Smooth muscle cell (in vitro differentiated cells): ENCODE measurements around the gene NUP188. TPM values are rescaled to one million over a fixed set of nuclear protein-coding genes. Genes with fewer than 3 reads are reported as not detected.
A peak's percentile ranks its signal among the peaks of the same experiment; 100 is the strongest.

Experiments used
- DNase-seq: peaks from one replicate; lab custom pipeline; 2025; ENCODE audit not compliant: unreplicated experiment; lab: John Stamatoyannopoulos, UW
- H2AFZ ChIP-seq: fragments of 200-600 bp; sonication (generic); 2 replicates; pipeline ENCODE4 v1.6.0; 2016; ENCODE audit warnings: antibody characterized with exemption, low read depth, mild to moderate bottlenecking
- H3F3A ChIP-seq: fragments of 200-600 bp; sonication (generic); 2 replicates; pipeline ENCODE4 v1.6.0; 2017; ENCODE audit warnings: antibody characterized with exemption, low read depth
- H3K27ac ChIP-seq: fragments of 200-600 bp; sonication (generic); 2 replicates; pipeline ENCODE4 v1.5.1; 2016; ENCODE audit warnings: low read depth, mild to moderate bottlenecking
- H3K27me3 ChIP-seq: fragments of 200-600 bp; sonication (generic); 2 replicates; pipeline ENCODE4 v1.6.1; 2016; ENCODE audit warnings: low read depth, mild to moderate bottlenecking
- H3K36me3 ChIP-seq: fragments of 200-600 bp; sonication (generic); 2 replicates; pipeline ENCODE4 v1.5.1; 2016; ENCODE audit warnings: low read depth
- H3K4me1 ChIP-seq: fragments of 200-600 bp; sonication (generic); 2 replicates; pipeline ENCODE4 v1.5.1; 2016; ENCODE audit warnings: low read depth
- H3K4me2 ChIP-seq: fragments of 200-600 bp; sonication (generic); 2 replicates; pipeline ENCODE4 v1.6.0; 2016; ENCODE audit warnings: mild to moderate bottlenecking
- H3K4me3 ChIP-seq: fragments of 200-600 bp; sonication (generic); 2 replicates; pipeline ENCODE4 v1.5.1; 2016; ENCODE audit warnings: mild to moderate bottlenecking
- H3K79me2 ChIP-seq: fragments of 200-600 bp; sonication (generic); 2 replicates; pipeline ENCODE4 v1.6.0; 2016; ENCODE audit warnings: low read depth, mild to moderate bottlenecking
- H3K9ac ChIP-seq: fragments of 200-600 bp; sonication (generic); 2 replicates; pipeline ENCODE4 v1.6.0; 2016; ENCODE audit warnings: low read depth
- H3K9me3 ChIP-seq: fragments of 200-600 bp; sonication (generic); replicated peaks from 2 replicates; pipeline ENCODE4 v1.5.1; 2016; ENCODE audit warnings: low read depth
- H4K20me1 ChIP-seq: fragments of 200-600 bp; sonication (generic); 2 replicates; pipeline ENCODE4 v1.6.0; 2016; ENCODE audit warnings: low read depth
- CTCF ChIP-seq: fragments of 200-600 bp; sonication (generic); IDR thresholded peaks from 2 replicates; pipeline ENCODE4 v1.5.1; 2017; ENCODE audit warnings: borderline replicate concordance, mild to moderate bottlenecking, antibody characterized with exemption; ENCODE audit not compliant: insufficient read depth, poor library complexity, severe bottlenecking
- WGBS: methylation state at CpG from one replicate; pipeline ENCODE4 v1.1.7; 2016; ENCODE audit warnings: low lambda C conversion rate; 5-methylcytosine and 5-hydroxymethylcytosine counted together
- polyA plus RNA-seq: library from polyadenylated mRNA; unstranded; fragments of >200 nt; fragmentation: Nextera tagmentation; extraction: Ambion mirVana; gene quantifications from 2 replicates; pipeline ENCODE4 v1.2.1, GENCODE V29; 2016
- total RNA-seq: library from RNA; depleted of rRNA; stranded (reverse); fragments of >200 nt; gene quantifications from 2 replicates; pipeline ENCODE4 v1.2.3, GENCODE V29; 2014

Gene NUP188
- total and polyA plus RNA-seq, 2 experiments from 2014 or later = 31.9 to 45.8 TPM

- Histone ChIP-seq H4K20me1 (no peaks in the 10 kb centered on the region), H2AFZ (no peak overlapping the region), H3K36me3 (peaks cover 28% of the 10 kb centered on the region), H3K79me2 (no peaks in the 10 kb centered on the region), H3K4me1 (no peaks in the 10 kb centered on the region), H3F3A (no peaks in the 10 kb centered on the region), H3K27me3 (no peaks in the 10 kb centered on the region), H3K9me3 (no peaks in the 10 kb centered on the region), H3K27ac (no peak overlapping the region), H3K9ac (no peak overlapping the region), H3K4me2 (no peak overlapping the region), H3K4me3 (no peak overlapping the region)
- no peak for DNase-seq
- 91% methylated on average over 5 of the region's 5 CpGs for WGBS
- no peak for TF ChIP-seq CTCF
These were observed 39.2 kb downstream of the NUP188 start for GRCh38 chr9:128986671-128987070.

GRCh38 chr9:128987805-128988204 lies 40.3 kb downstream of the NUP188 start:
- Histone ChIP-seq H3K4me2 (no peak overlapping the region), H3K4me3 (no peak overlapping the region), H2AFZ (no peak overlapping the region)

GRCh38 chr9:128992995-128993394 lies 45.5 kb downstream of the NUP188 start:
- H3K4me2 ChIP-seq = no peak overlapping the region
- 94% methylated on average over 7 of the region's 7 CpGs for WGBS
- H3K27ac ChIP-seq = no peak overlapping the region
- H2AFZ ChIP-seq = no peak overlapping the region
- H4K20me1 ChIP-seq = no peaks in the 10 kb centered on the region
- H3K79me2 ChIP-seq = no peaks in the 10 kb centered on the region
- no peaks in the 10 kb centered on the region for H3F3A ChIP-seq
- H3K27me3 ChIP-seq = no peaks in the 10 kb centered on the region
- H3K9ac ChIP-seq = no peak overlapping the region
- peak; percentile 8 for TF ChIP-seq CTCF
- H3K9me3 ChIP-seq = no peaks in the 10 kb centered on the region
- no peaks in the 10 kb centered on the region for H3K4me1 ChIP-seq
- peaks cover 26% of the 10 kb centered on the region for H3K36me3 ChIP-seq
- no peak overlapping the region for H3K4me3 ChIP-seq
- no peak for DNase-seq

More at GRCh38 chr9:128987805-128988204, 40.3 kb downstream of the NUP188 start:
- Histone ChIP-seq H3K36me3 (peaks cover 25% of the 10 kb centered on the region), H4K20me1 (no peaks in the 10 kb centered on the region), H3K79me2 (no peaks in the 10 kb centered on the region), H3K9ac (no peak overlapping the region), H3K4me1 (no peaks in the 10 kb centered on the region), H3K27ac (peak overlapping the region; percentile 27), H3F3A (no peaks in the 10 kb centered on the region), H3K27me3 (no peaks in the 10 kb centered on the region), H3K9me3 (no peaks in the 10 kb centered on the region)
- TF ChIP-seq CTCF = no peak
- WGBS = 84% methylated on average over 5 of the region's 5 CpGs
- no peak for DNase-seq

- Histone ChIP-seq H3K27ac (no peak overlapping the region), H3K4me2 (no peak overlapping the region), H3K4me3 (no peak overlapping the region), H4K20me1 (no peaks in the 10 kb centered on the region), H3K36me3 (peaks cover 23% of the 10 kb centered on the region), H3K27me3 (no peaks in the 10 kb centered on the region), H3K9ac (no peak overlapping the region), H2AFZ (no peak overlapping the region), H3K9me3 (no peaks in the 10 kb centered on the region), H3K4me1 (no peaks in the 10 kb centered on the region), H3K79me2 (no peaks in the 10 kb centered on the region), H3F3A (no peaks in the 10 kb centered on the region)
- WGBS = 96% methylated on average over 5 of the region's 5 CpGs
- TF ChIP-seq CTCF = no peak
- no peak for DNase-seq
These were observed 48.3 kb downstream of the NUP188 start for GRCh38 chr9:128995791-128996190.
